ENCODE measurements around the gene TNS3. TPM values are rescaled to one million over a fixed set of nuclear protein-coding genes. Genes with fewer than 3 reads are reported as not detected.

The TNS3 gene
- total RNA-seq, 2 experiments from 2014 or later, result 0.12 to 0.19 TPM

- intact Hi-C loops (cut with micrococcal nuclease), result no loop called here
Observed at GRCh38 chr7:47232751-47233412, 349.0 kb downstream of the TNS3 start.

DNA sequence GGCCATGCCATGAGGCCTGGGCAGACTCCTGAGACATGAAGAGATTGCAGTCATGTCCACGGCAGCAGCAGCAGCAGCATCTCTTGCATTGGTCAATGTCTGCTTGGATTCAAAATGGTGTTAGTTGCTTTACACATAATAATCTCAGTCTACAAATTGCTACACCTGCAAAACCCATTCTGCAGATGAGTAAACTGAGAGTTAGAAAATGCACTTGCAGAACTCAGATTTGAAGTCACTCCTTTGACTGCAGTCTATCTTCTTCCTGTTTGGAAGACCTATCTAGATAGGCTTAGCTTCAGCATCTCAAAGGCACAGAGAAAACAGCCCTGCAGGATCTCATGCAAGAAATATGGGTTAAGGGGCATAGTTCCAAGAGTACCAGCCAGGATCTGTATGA lies 350.3 kb downstream of the TNS3 start:
- no peak for DNase-seq
- H3K4me3 Mint-ChIP-seq, result no peak overlapping the region
- peaks cover 9% of the 10 kb centered on the region for H3K27me3 Mint-ChIP-seq (ENCODE audit: low read depth)
- H3K4me1 Mint-ChIP-seq (ENCODE audit: low read depth), result no peaks in the 10 kb centered on the region
- no peaks in the 10 kb centered on the region for H3K36me3 Mint-ChIP-seq (ENCODE audit: low read depth)
- no peaks in the 10 kb centered on the region for H3K9me3 Mint-ChIP-seq
- no peak overlapping the region for H3K27ac Mint-ChIP-seq
- CTCF ChIA-PET, result no interaction called here
- intact Hi-C loops (cut with micrococcal nuclease), result no loop called here

More at GRCh38 chr7:47232751-47233412, 349.0 kb downstream of the TNS3 start:
- H3K4me3 Mint-ChIP-seq, result no peak overlapping the region
- no peaks in the 10 kb centered on the region for H3K36me3 Mint-ChIP-seq (ENCODE audit: low read depth)
- CTCF ChIA-PET, result no interaction called here
- no peaks in the 10 kb centered on the region for H3K9me3 Mint-ChIP-seq
- H3K27me3 Mint-ChIP-seq (ENCODE audit: low read depth), result no peaks in the 10 kb centered on the region
- no peak overlapping the region for H3K27ac Mint-ChIP-seq
- H3K4me1 Mint-ChIP-seq (ENCODE audit: low read depth), result no peaks in the 10 kb centered on the region
- no peak for DNase-seq

DNA sequence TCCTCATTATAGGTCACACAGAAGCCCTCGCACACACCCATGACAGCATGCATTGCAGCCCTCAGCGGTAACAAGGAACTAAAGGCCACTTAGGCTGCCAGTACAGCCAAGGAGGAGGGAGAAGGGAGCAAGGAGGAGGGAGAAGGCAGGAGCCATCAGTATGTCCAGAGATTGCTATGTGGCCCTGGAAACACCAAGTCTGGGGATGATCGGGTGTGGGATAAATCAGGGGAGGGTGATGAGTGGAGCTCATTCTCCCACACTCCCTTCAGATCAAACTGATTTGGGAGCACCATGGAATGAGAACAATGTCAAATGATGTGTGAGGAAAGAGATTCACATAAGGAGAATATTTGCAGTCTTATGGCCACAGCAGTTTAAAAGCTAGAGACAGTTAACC lies 350.9 kb downstream of the TNS3 start:
- Mint-ChIP-seq H3K9me3 (no peaks in the 10 kb centered on the region), H3K36me3 (ENCODE audit: low read depth) (no peaks in the 10 kb centered on the region), H3K27me3 (ENCODE audit: low read depth) (peaks cover 10% of the 10 kb centered on the region), H3K4me3 (no peak overlapping the region), H3K27ac (no peak overlapping the region), H3K4me1 (ENCODE audit: low read depth) (no peaks in the 10 kb centered on the region)
- CTCF ChIA-PET, result no interaction called here
- intact Hi-C loops (cut with micrococcal nuclease), result no loop called here
- DNase-seq, result no peak

GRCh38 chr7:47228386-47229014 lies 353.4 kb downstream of the TNS3 start:
- H3K9me3 Mint-ChIP-seq, result no peaks in the 10 kb centered on the region
- CTCF ChIA-PET, result no interaction called here

DNA sequence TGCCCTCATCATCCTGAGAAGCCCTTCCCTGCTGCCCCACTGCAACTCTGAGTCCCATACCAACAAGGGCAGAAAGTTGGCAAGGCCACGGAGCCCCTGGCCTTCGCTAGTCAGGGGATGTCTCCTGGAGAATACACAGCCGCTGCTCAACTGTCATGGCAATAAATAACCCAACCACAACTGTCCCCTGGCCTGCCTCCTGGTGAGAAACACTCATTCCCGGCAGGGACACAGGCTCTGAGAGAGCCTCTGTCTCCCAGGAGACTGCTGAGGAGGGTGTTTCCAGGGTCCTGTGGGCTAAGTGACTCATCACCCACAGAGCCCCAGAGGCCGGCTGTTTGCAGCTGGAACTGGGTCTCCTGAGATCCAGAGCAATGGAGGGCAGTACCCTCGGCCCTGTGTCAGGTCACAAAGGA lies 354.1 kb downstream of the TNS3 start:
- H3K4me1 Mint-ChIP-seq (ENCODE audit: low read depth), result no peaks in the 10 kb centered on the region
- no peaks in the 10 kb centered on the region for H3K36me3 Mint-ChIP-seq (ENCODE audit: low read depth)
- no peak overlapping the region for H3K4me3 Mint-ChIP-seq
- peaks cover 12% of the 10 kb centered on the region for H3K27me3 Mint-ChIP-seq (ENCODE audit: low read depth)
- CTCF ChIA-PET, result no interaction called here
- no peak overlapping the region for H3K27ac Mint-ChIP-seq
- intact Hi-C loops (cut with micrococcal nuclease), result no loop called here
- peaks cover 2% of the 10 kb centered on the region for H3K9me3 Mint-ChIP-seq
- no peak for DNase-seq

More at GRCh38 chr7:47228386-47229014, 353.4 kb downstream of the TNS3 start:
- no peaks in the 10 kb centered on the region for H3K4me1 Mint-ChIP-seq (ENCODE audit: low read depth)
- H3K36me3 Mint-ChIP-seq (ENCODE audit: low read depth), result no peaks in the 10 kb centered on the region
- intact Hi-C loops (cut with micrococcal nuclease), result no loop called here
- no peak for DNase-seq
- H3K27ac Mint-ChIP-seq, result no peak overlapping the region
- peaks cover 12% of the 10 kb centered on the region for H3K27me3 Mint-ChIP-seq (ENCODE audit: low read depth)
- no peak overlapping the region for H3K4me3 Mint-ChIP-seq

DNA sequence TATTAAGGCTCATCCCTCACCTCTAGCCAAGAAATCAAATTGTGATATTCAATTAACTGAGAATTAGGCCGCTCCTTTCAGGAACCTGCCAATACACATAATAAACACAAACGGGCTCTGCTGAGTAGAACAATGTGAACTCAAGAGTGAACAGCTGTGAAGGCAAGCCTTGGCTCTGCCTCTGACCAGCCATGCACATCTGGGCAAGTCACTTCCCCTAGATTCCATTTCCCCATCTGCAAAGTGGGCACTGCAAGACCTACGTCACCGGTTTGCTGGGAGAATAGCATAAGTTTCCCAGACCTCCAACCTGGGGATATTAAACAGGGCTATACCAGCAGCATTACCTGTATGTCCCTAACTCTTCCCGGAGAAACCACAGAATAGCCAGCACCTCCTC lies 355.2 kb downstream of the TNS3 start:
- CTCF ChIA-PET, result no interaction called here
- Mint-ChIP-seq H3K4me1 (ENCODE audit: low read depth) (no peaks in the 10 kb centered on the region), H3K4me3 (no peak overlapping the region), H3K36me3 (ENCODE audit: low read depth) (no peaks in the 10 kb centered on the region), H3K27ac (no peak overlapping the region), H3K9me3 (peaks cover 2% of the 10 kb centered on the region), H3K27me3 (ENCODE audit: low read depth) (peaks cover 12% of the 10 kb centered on the region)
- intact Hi-C loops (cut with micrococcal nuclease), result no loop called here
- DNase-seq, result no peak

GRCh38 chr7:47225387-47226131 lies 356.4 kb downstream of the TNS3 start:
- peaks cover 2% of the 10 kb centered on the region for H3K9me3 Mint-ChIP-seq
- intact Hi-C loops (cut with micrococcal nuclease), result no loop called here
- H3K27me3 Mint-ChIP-seq (ENCODE audit: low read depth), result peaks cover 12% of the 10 kb centered on the region
- no peaks in the 10 kb centered on the region for H3K36me3 Mint-ChIP-seq (ENCODE audit: low read depth)
- H3K4me1 Mint-ChIP-seq (ENCODE audit: low read depth), result no peaks in the 10 kb centered on the region
- CTCF ChIA-PET, result no interaction called here
- DNase-seq, result no peak
- H3K27ac Mint-ChIP-seq, result no peak overlapping the region
- no peak overlapping the region for H3K4me3 Mint-ChIP-seq
